Measurements from ENCODE around the gene PRDM16.

PRDM16 gene

DNA sequence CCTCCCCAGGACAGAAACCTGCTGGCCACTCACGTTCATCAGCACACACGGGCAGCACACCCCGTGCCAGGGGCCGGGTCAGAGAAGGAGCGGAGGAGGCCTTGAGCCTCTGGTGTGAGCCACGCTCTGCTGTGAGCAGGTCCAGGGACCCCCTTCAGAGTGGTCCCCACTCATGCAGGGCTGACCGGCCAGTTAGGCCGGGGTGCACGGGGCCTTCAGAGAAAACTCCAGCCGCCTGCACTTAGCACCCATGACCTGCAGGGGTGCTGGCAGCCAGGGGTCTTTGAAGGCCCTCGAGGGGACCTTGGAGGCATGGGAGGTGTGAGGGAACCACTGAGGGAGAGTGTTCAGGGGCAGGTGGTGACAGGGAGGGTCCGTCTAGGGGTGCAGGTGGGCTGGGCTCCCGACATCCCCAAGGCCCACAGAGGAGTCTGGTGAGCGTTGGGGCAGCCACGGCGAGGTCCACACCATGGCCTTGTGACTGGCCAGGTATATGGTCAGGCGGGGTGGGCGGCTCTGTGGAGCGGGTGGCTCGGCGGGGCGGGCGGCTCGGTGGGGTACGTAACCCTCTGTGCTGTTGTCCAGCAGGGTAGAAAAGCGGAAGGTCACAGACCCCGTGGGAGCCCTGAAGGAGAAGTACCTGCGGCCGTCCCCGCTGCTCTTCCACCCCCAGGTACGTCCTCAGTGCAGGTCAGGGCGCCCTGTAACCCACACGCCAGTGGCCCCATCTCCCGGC, 345.1 kb downstream of the PRDM16 start:
- no peak overlapping the region for H3K4me3 ChIP-seq (ENCODE audit: low read length)
- peaks cover 7% of the 10 kb centered on the region for H3K9me3 ChIP-seq (ENCODE audit: control insufficient read depth, low read length)
- H3K27me3 ChIP-seq (ENCODE audit: control insufficient read depth, insufficient read depth, low read length): no peaks in the 10 kb centered on the region
- peaks cover 67% of the 10 kb centered on the region for H3K4me1 ChIP-seq (ENCODE audit: control insufficient read depth, insufficient read depth, low read length)
- H3K9ac ChIP-seq (ENCODE audit: low read length): no peak overlapping the region
- no peaks in the 10 kb centered on the region for H3K36me3 ChIP-seq (ENCODE audit: control insufficient read depth, insufficient read depth, low read length)

DNA sequence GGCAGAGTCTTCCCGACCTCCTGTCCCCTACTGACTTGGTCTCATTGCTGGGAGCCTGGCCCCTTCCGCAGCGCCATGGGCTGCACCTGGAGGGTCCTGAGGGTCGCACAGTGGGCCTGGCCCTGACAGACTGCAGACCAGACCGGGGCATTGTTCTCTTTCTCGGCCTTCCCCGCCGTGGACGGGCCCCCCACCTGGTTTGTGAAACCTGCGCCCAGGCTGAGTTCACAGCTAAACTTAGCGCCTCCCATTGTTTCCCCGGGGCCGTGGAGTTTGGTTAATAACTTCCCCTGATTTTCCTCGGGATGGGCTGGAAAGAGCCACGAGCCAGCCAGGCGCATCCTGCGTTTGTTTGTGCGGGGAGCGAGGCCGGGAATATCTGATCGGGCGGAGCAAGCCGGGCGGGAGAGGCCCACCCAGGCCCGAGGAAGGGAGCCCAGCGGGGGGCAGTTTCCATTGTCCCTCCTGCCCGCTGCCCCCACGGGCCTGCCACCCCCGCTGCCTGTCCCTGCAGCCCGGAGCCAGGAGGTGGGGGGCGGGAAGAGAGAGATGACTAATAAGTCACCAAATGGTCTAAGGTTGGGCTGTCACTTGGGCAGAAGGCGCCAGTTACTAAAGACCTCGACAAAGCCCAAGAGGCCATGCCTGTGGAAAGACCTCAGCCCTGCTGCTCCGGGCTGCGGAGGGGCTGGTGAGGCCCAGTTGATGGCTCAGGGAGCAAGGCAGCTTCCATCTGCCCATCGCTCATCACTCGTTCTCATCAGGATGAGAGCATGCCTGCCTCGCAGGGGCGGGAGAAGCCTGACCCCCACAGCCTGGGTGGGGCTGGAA, 346.5 kb downstream of the PRDM16 start:
- no peaks in the 10 kb centered on the region for H3K27me3 ChIP-seq (ENCODE audit: control insufficient read depth, insufficient read depth, low read length)

DNA sequence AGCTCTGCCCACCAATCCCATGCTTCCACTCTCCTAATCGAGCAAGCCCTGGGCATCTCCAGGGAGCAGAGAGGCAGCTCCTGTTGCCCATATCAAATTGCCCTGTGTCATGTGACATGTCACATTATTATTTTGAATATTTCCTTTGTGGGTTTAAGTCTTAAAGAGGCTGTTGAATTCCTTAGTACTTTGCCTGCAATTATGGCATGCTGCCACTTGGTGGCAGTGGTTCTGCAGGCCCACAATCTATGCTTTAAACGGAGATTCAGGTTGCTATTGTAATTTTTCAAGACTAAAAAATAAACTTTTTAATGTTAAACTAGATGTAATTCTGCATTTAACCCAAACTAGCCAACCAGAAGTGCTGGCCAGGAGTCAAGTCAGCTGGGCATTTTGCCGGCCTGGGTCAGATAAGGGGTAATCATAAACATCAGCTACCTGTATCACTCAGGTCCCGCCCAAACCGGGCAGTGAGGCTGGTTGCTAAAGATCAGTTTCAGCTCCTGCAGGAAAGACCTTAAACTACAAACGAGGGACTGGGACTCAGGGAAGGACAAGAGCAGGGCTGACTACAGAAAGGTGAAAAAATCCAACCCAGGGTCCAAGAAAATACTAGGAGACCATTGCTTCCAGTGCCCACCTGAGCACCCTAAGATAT, 348.2 kb downstream of the PRDM16 start:
- Histone ChIP-seq H3K9ac (ENCODE audit: low read length) (no peak overlapping the region), H3K9me3 (ENCODE audit: control insufficient read depth, low read length) (peaks cover 7% of the 10 kb centered on the region), H3K36me3 (ENCODE audit: control insufficient read depth, insufficient read depth, low read length) (no peaks in the 10 kb centered on the region), H3K27me3 (ENCODE audit: control insufficient read depth, insufficient read depth, low read length) (no peaks in the 10 kb centered on the region), H3K4me3 (ENCODE audit: low read length) (peak overlapping the region; percentile 3), H3K4me1 (ENCODE audit: control insufficient read depth, insufficient read depth, low read length) (peaks cover 89% of the 10 kb centered on the region)

More for the DNA sequence above, 346.5 kb downstream of the PRDM16 start:
- Histone ChIP-seq H3K36me3 (ENCODE audit: control insufficient read depth, insufficient read depth, low read length) (no peaks in the 10 kb centered on the region), H3K4me1 (ENCODE audit: control insufficient read depth, insufficient read depth, low read length) (peaks cover 72% of the 10 kb centered on the region), H3K9ac (ENCODE audit: low read length) (no peak overlapping the region), H3K4me3 (ENCODE audit: low read length) (no peak overlapping the region), H3K9me3 (ENCODE audit: control insufficient read depth, low read length) (peaks cover 7% of the 10 kb centered on the region)

DNA sequence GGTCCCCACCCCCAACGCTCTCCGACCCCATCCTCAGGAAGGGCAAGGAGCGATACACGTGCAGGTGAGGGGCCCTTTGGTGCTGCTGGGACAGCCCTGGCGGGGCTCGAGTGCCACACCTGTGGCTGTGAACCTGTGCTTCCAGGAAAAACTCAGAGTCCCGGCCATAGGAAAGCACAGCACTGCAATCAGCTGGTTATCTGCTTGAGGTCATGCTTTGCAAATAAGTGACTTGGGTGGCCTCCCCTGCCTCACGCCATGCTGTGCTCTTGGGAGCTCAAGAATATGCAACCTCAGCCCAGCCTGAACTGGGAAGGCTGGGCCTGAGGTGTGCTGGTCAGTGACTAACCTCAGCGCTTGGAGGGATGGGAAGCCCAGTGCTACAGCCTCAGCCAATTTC, 348.9 kb downstream of the PRDM16 start:
- no peak overlapping the region for H3K9ac ChIP-seq (ENCODE audit: low read length)
- H3K4me1 ChIP-seq (ENCODE audit: control insufficient read depth, insufficient read depth, low read length): peaks cover 96% of the 10 kb centered on the region
- H3K9me3 ChIP-seq (ENCODE audit: control insufficient read depth, low read length): peaks cover 7% of the 10 kb centered on the region
- H3K27me3 ChIP-seq (ENCODE audit: control insufficient read depth, insufficient read depth, low read length): no peaks in the 10 kb centered on the region
- H3K36me3 ChIP-seq (ENCODE audit: control insufficient read depth, insufficient read depth, low read length): no peaks in the 10 kb centered on the region
- H3K4me3 ChIP-seq (ENCODE audit: low read length): no peak overlapping the region

DNA sequence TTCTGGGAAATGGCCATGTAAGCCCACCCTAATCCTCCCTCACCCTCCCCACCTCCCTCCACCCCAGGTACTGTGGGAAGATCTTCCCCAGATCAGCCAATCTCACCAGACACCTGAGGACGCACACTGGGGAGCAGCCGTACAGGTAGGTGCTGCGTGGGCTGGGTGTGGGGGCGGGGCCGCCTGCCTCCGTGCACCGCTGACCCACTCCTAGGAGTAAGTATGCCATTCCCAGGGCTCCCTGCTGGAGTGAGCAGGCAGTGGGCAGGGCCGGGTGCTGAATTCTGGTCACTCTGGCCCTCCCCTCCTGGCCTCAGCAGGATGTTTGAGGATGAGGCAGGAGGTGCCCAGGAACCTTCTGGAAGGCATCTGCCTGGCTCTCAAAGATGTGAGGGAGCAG, 349.6 kb downstream of the PRDM16 start:
- Histone ChIP-seq H3K4me3 (ENCODE audit: low read length) (peak overlapping the region; percentile 14), H3K27me3 (ENCODE audit: control insufficient read depth, insufficient read depth, low read length) (no peaks in the 10 kb centered on the region), H3K9ac (ENCODE audit: low read length) (no peak overlapping the region), H3K4me1 (ENCODE audit: control insufficient read depth, insufficient read depth, low read length) (peaks cover 97% of the 10 kb centered on the region), H3K9me3 (ENCODE audit: control insufficient read depth, low read length) (peaks cover 7% of the 10 kb centered on the region), H3K36me3 (ENCODE audit: control insufficient read depth, insufficient read depth, low read length) (no peaks in the 10 kb centered on the region)

DNA sequence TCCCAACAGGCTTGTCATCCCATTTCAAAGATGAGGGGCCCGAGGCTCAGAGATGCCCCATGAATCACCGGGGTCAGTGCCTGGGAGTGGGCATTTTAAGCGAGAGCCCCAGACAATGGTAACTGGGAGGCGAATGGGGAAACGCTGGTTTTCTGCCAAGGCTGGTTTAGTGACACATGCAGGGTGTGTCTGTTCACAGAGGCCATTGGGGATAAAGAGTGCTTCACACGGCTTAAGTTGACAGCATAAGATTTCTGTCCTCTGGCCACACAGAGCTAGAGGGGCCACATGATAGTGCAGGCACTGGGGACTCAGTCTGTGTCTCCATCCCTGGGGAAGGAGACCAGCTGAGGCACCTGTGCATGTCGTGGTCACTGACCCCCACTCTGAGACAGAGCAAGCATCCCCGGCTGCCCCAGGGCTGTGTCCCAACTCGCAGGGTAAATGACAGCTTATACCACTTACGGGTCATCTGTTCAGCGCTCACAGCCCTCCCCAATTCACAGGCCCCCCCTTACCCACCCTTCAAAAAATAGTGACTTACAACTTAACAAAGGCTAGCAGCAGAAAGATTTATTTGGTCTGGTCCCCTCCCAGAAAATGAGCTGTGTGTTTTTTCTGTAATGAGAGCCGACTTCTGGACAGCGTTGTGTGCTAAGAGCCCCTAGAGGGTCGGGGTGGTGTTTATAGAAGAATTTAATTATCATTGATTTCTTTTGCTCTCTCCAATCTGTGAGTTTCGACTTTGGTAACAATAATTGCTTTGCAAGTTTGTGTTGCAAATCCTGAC, 350.6 kb downstream of the PRDM16 start:
- Histone ChIP-seq H3K9me3 (ENCODE audit: control insufficient read depth, low read length) (peaks cover 7% of the 10 kb centered on the region), H3K9ac (ENCODE audit: low read length) (peak overlapping the region; percentile 5), H3K4me1 (ENCODE audit: control insufficient read depth, insufficient read depth, low read length) (peaks cover 98% of the 10 kb centered on the region), H3K36me3 (ENCODE audit: control insufficient read depth, insufficient read depth, low read length) (no peaks in the 10 kb centered on the region), H3K27me3 (ENCODE audit: control insufficient read depth, insufficient read depth, low read length) (no peaks in the 10 kb centered on the region), H3K4me3 (ENCODE audit: low read length) (no peak overlapping the region)

DNA sequence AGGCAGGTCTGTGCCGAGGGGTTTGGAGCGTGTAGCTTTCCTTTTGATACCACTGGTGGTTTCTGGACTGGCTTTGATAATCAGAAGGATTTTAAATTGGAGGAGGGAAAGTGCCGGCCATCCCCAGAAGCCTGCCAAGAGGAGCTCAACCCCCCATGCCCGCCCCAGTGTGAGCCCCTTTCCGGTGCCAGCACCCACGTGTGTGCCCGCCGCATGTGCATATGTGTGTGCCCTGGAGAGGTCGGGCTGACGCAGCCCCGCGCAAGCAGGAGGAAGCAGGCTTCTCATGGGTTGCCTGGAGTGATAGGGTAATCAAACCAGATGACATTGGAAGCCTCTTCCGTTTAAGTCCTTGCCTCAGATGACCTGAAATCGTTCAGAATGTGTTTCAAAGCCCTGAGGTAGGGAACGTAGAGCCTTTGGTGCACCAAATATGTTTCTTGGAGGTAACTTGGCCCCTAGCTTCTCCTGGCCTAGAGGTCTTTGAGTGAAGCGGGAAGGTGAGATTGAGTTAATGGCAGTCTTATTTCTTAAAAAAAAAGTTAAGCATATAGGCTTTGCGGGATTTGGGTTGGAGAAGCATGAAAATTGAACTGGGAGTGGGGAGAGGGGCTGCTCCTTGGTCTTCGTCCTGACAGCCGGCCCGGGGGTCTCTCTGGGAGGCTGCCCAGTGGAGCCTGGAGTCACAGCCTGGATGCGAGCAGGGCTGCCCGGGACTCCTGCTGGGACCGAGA, 351.4 kb downstream of the PRDM16 start:
- H3K27me3 ChIP-seq (ENCODE audit: control insufficient read depth, insufficient read depth, low read length): no peaks in the 10 kb centered on the region
- peak overlapping the region; percentile 5 for H3K9ac ChIP-seq (ENCODE audit: low read length)
- peaks cover 7% of the 10 kb centered on the region for H3K9me3 ChIP-seq (ENCODE audit: control insufficient read depth, low read length)
- no peaks in the 10 kb centered on the region for H3K36me3 ChIP-seq (ENCODE audit: control insufficient read depth, insufficient read depth, low read length)
- no peak overlapping the region for H3K4me3 ChIP-seq (ENCODE audit: low read length)
- H3K4me1 ChIP-seq (ENCODE audit: control insufficient read depth, insufficient read depth, low read length): peaks cover 94% of the 10 kb centered on the region

DNA sequence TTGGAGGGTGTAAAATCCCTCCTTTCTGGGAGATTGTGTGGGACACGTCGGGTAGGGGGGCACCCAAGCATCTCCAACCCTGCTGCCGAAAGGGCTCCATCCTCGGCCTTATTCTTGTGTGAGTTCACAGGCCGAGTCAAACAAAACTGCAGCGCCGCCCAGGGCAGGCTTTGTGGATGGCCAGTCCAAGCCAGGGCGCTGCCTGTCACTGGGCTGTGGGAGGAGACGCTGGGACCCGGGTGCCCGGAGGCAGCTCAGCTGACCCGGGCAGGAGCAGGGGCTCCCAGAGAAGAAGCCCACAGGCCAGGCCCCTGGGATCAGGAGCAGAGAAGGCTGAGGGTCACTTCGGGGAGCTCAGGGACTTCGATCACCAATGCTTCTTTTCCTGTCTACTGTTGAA, 353.6 kb downstream of the PRDM16 start:
- Histone ChIP-seq H3K36me3 (ENCODE audit: control insufficient read depth, insufficient read depth, low read length) (peaks cover 12% of the 10 kb centered on the region), H3K9ac (ENCODE audit: low read length) (peak overlapping the region; percentile 66), H3K9me3 (ENCODE audit: control insufficient read depth, low read length) (no peaks in the 10 kb centered on the region), H3K27me3 (ENCODE audit: control insufficient read depth, insufficient read depth, low read length) (no peaks in the 10 kb centered on the region), H3K4me3 (ENCODE audit: low read length) (no peak overlapping the region), H3K4me1 (ENCODE audit: control insufficient read depth, insufficient read depth, low read length) (peaks cover 72% of the 10 kb centered on the region)

DNA sequence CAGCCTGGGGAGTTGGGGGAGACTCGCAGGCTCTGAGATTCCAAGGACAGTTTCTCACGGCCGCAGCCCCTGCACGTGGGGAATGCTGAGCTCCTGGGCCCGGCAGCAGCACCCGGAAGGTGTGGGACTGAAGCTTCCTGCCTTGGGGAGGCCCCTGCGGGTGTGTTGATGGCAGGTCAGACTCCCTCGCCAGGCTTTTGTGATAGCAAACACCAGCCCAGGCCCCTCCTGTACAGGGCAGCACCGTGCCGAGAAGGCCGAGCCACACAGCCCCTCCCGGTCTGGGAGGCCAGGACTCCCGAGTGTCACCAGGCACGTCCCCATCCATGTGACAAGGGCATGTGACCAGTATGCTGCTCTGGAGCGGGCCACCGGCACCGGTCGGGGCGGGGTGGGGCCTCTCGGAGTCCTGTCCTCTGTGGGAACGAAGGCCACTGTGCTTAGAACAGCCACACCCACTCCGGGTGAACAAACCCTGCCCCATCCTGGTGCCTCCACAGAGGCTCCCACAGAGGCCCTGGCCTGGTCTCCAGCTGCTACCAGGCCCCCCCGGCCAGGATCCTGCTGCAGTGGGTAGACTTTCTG, 354.3 kb downstream of the PRDM16 start:
- Histone ChIP-seq H3K4me3 (ENCODE audit: low read length) (no peak overlapping the region), H3K9ac (ENCODE audit: low read length) (peak overlapping the region; percentile 66), H3K36me3 (ENCODE audit: control insufficient read depth, insufficient read depth, low read length) (peaks cover 12% of the 10 kb centered on the region), H3K9me3 (ENCODE audit: control insufficient read depth, low read length) (no peaks in the 10 kb centered on the region), H3K27me3 (ENCODE audit: control insufficient read depth, insufficient read depth, low read length) (no peaks in the 10 kb centered on the region), H3K4me1 (ENCODE audit: control insufficient read depth, insufficient read depth, low read length) (peaks cover 65% of the 10 kb centered on the region)

DNA sequence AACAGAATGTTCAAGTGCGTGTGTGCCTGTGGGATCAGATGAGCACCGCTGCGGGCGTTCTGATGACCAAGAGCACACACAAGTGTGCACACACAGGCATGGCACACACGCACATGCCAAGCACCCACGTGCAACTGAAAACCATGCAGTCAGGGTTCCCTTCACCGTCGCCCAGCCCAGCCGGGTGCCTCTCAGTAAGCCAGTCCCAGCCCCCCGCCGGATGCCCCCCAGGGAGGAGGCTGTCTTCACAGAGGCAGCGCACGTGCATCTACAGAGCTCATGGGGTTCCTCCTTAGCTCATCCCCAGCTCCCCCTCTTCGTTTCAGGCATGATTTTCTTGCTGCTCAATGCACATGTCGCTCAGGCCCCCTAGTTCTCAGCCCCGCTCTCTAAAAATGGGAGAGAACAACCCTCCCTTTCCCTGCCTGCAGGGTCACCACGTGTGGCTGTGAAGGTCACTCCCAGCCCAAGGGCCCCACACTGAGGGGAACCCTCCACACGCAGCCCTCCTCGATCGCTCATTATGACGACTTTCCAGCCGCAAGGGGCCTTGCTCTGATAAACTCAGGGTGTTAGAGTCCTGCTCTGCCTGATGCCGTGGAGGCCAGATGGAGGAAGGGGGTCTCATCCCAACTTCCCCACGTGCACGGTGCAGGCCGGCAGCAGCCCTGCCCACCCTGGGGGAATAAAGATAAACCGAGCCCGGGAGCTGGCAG, 355.1 kb downstream of the PRDM16 start:
- no peak overlapping the region for H3K9ac ChIP-seq (ENCODE audit: low read length)
- peaks cover 58% of the 10 kb centered on the region for H3K4me1 ChIP-seq (ENCODE audit: control insufficient read depth, insufficient read depth, low read length)
- H3K4me3 ChIP-seq (ENCODE audit: low read length): no peak overlapping the region
- no peaks in the 10 kb centered on the region for H3K27me3 ChIP-seq (ENCODE audit: control insufficient read depth, insufficient read depth, low read length)
- no peaks in the 10 kb centered on the region for H3K9me3 ChIP-seq (ENCODE audit: control insufficient read depth, low read length)
- H3K36me3 ChIP-seq (ENCODE audit: control insufficient read depth, insufficient read depth, low read length): peaks cover 12% of the 10 kb centered on the region
